Fibroblast of villous mesenchyme (primary cell): ENCODE measurements around the gene FBLN2. TPM values are rescaled to one million over a fixed set of nuclear protein-coding genes. Genes with fewer than 3 reads are reported as not detected.

ENCODE experiments used
- DNase-seq: peaks from one replicate; pipeline ENCODE4 v3.0.0-alpha.2; 2010; ENCODE audit warnings: low read depth
- H3K4me3 ChIP-seq: 2 replicates; pipeline ENCODE4 v1.5.1; 2011; ENCODE audit warnings: low read depth, mild to moderate bottlenecking, low read length
- CTCF ChIP-seq: IDR thresholded peaks from 2 replicates; pipeline ENCODE4 v1.5.1; 2012; ENCODE audit warnings: low read depth, mild to moderate bottlenecking, low read length; ENCODE audit not compliant: insufficient read depth
- total RNA-seq: library from RNA; depleted of rRNA; stranded (reverse); fragments of >200 nt; gene quantifications from 2 replicates; pipeline ENCODE4 v1.2.3, GENCODE V29; 2012

Gene FBLN2
- total RNA-seq, 1 donor = 30.2 TPM

GRCh38 chr3:13628432-13628831, 79.5 kb downstream of the FBLN2 start:
- no peak overlapping the region for H3K4me3 ChIP-seq
- TF ChIP-seq CTCF = no peak
- no peak for DNase-seq

GRCh38 chr3:13628841-13629551, 80.1 kb downstream of the FBLN2 start:
- no peak overlapping the region for H3K4me3 ChIP-seq
- DNase-seq = no peak
- no peak for TF ChIP-seq CTCF

- H3K4me3 ChIP-seq = no peak overlapping the region
- no peak for TF ChIP-seq CTCF
- no peak for DNase-seq
Measured at GRCh38 chr3:13629644-13630043, 80.7 kb downstream of the FBLN2 start.

GRCh38 chr3:13631256-13631655, 82.3 kb downstream of the FBLN2 start:
- no peak for DNase-seq
- no peak for TF ChIP-seq CTCF
- H3K4me3 ChIP-seq = no peak overlapping the region

GRCh38 chr3:13633176-13633575, 84.3 kb downstream of the FBLN2 start:
- TF ChIP-seq CTCF = no peak
- no peak overlapping the region for H3K4me3 ChIP-seq
- no peak for DNase-seq

- TF ChIP-seq CTCF = no peak
- DNase-seq = no peak
- no peak overlapping the region for H3K4me3 ChIP-seq
Measured at GRCh38 chr3:13634151-13634550, 85.2 kb downstream of the FBLN2 start.

- no peak overlapping the region for H3K4me3 ChIP-seq
- TF ChIP-seq CTCF = no peak
- no peak for DNase-seq
Measured at GRCh38 chr3:13634615-13635014, 85.7 kb downstream of the FBLN2 start.
